ENCODE results near the gene TMEM191C. TPM values are rescaled to one million over a fixed set of nuclear protein-coding genes. Genes with fewer than 3 reads are reported as not detected.
"Not testable (repeated sequence)": the region's sequence is repeated elsewhere in the genome, so short reads cannot be mapped to it uniquely, and the experiment has no call there.

The TMEM191C gene
- total RNA-seq, 1 experiment from 2014 or later, result 0.82 TPM

DNA sequence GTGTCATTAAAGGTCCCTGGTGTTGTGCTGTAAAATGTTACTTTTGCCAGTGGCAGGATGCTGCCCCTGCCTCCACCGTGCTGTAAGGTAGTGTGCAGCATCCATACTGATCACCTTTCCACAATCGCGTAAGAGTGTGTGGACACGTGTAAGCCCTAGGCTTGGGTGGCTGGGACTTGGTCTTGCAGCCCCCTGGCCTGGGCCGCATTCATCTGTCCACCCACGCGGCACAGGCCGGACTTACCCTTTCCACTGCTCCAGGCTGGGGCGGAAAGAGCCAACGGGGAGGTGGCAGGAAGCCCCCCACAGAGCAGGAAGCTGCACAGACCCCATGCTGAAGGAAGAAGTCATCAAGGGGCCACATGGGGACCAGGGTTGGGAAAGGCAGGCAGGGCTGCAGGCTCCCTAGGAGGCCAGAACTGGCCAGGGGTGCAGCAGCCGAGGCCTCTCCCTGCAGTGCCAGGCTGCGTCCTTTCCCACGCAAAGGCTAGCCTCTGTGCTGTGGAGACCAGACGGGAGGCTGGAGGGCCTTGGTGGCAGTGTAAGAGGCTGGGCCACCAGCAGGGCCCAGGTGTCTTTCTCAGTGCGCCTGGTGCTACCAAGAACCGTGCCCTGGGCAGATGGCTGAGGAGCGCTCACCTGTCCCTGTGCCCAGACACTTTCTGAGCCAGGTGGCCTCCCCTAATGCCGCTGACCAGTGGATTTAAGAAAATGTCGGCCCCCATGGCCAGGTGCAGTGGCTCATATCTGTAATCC, 11.7 kb upstream of the TMEM191C start:
- peak overlapping the region; percentile 25 for H3K27ac ChIP-seq (ENCODE audit: low read depth, low read length, poor library complexity, severe bottlenecking)
- no peak for TF ChIP-seq EZH2 (IDR thresholded peaks at IDR 0.05; ENCODE audit: borderline replicate concordance, low read depth, low read length, poor library complexity, severe bottlenecking)
- TF ChIP-seq, protein P1, sequence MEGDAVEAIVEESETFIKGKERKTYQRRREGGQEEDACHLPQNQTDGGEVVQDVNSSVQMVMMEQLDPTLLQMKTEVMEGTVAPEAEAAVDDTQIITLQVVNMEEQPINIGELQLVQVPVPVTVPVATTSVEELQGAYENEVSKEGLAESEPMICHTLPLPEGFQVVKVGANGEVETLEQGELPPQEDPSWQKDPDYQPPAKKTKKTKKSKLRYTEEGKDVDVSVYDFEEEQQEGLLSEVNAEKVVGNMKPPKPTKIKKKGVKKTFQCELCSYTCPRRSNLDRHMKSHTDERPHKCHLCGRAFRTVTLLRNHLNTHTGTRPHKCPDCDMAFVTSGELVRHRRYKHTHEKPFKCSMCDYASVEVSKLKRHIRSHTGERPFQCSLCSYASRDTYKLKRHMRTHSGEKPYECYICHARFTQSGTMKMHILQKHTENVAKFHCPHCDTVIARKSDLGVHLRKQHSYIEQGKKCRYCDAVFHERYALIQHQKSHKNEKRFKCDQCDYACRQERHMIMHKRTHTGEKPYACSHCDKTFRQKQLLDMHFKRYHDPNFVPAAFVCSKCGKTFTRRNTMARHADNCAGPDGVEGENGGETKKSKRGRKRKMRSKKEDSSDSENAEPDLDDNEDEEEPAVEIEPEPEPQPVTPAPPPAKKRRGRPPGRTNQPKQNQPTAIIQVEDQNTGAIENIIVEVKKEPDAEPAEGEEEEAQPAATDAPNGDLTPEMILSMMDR (conservative IDR thresholded peaks at IDR 0.05; ENCODE audit: low read depth, low read length), result no peak
- CTCF ChIA-PET, result no interaction called here

DNA sequence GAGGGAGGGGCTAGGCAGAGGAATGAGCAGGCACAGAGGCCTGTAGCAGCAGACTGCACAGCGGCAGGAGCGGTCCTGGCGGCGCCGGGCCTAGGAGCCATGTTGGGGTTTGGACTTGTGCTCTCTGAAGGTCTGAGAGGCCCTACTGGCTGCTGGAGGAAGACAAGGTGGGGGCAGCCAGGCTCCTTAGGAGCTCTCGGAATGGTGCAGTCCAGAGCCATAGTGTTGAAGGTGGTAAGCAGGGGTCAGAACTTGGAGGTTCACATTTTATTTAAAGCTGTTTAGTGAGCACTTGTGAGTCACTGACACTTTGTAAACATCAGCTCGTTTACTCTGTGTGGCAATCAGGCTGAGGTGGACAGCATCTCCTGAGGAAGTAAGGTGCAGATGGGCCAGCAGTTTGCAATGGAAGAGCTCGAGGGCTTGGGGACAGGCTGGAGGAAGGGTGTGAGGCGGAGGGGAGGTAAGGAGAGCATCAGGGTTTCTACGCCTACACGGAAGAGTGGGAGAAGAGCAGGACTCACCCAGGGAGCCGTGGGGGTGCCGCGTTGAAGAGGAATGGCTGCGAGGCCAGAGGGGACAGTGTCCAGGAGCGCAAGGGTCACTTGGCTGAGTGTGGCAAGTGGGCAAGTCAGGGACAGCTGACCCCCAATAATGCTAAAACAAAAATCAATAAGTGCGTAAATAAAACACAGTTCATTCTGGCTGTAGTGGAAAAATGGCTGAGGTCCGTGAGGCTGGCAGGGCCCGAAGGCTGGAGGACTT, 10.0 kb upstream of the TMEM191C start:
- no peaks in the 10 kb centered on the region for H3K27me3 ChIP-seq (replicated peaks; ENCODE audit: insufficient read depth, low read depth, low read length, poor library complexity)
- ChIA-PET POLR2A (ENCODE audit: low non-redundant PET) (interaction anchor here (0.5 kb wide), 1 partner anchor 213 kb away, joined by 3 read pairs; no protein-coding TSS in a partner anchor), CTCF (no interaction called here)
- intact Hi-C loops (cut with micrococcal nuclease; ENCODE audit: unreplicated experiment), result no loop called here
- no peak overlapping the region for H3K4me3 ChIP-seq (ENCODE audit: low read depth, low read length, poor library complexity, severe bottlenecking)
- DNase-seq (ENCODE audit: low spot score), result no peak
- H3K9me3 ChIP-seq (ENCODE audit: low read depth, low read length, poor library complexity, severe bottlenecking), result no peaks in the 10 kb centered on the region
- no TSS peak for BruUV-seq (replicated peaks)
- H3K27ac ChIP-seq (ENCODE audit: low read depth, low read length, poor library complexity, severe bottlenecking), result no peak overlapping the region
- no peaks in the 10 kb centered on the region for H3K36me3 ChIP-seq (ENCODE audit: insufficient read depth, low read length, poor library complexity, severe bottlenecking)
- no peak for TF ChIP-seq EZH2 (IDR thresholded peaks at IDR 0.05; ENCODE audit: borderline replicate concordance, low read depth, low read length, poor library complexity, severe bottlenecking)
- TF ChIP-seq, protein P1 (conservative IDR thresholded peaks at IDR 0.05; ENCODE audit: low read depth, low read length), result no peak
- peaks cover 6% of the 10 kb centered on the region for H3K4me1 ChIP-seq (ENCODE audit: insufficient read depth, low read length, poor library complexity, severe bottlenecking)

More for the DNA sequence above, 11.7 kb upstream of the TMEM191C start:
- Histone ChIP-seq H3K4me3 (ENCODE audit: low read depth, low read length, poor library complexity, severe bottlenecking) (no peak overlapping the region), H3K9me3 (ENCODE audit: low read depth, low read length, poor library complexity, severe bottlenecking) (no peaks in the 10 kb centered on the region), H3K27me3 (replicated peaks; ENCODE audit: insufficient read depth, low read depth, low read length, poor library complexity) (no peaks in the 10 kb centered on the region), H3K36me3 (ENCODE audit: insufficient read depth, low read length, poor library complexity, severe bottlenecking) (no peaks in the 10 kb centered on the region), H3K4me1 (ENCODE audit: insufficient read depth, low read length, poor library complexity, severe bottlenecking) (peaks cover 6% of the 10 kb centered on the region)
- POLR2A ChIA-PET (ENCODE audit: low non-redundant PET), result no interaction called here
- BruUV-seq (replicated peaks), result no TSS peak
- intact Hi-C loops (cut with micrococcal nuclease; ENCODE audit: unreplicated experiment), result no loop called here
- DNase-seq (ENCODE audit: low spot score), result peak; percentile 59

DNA sequence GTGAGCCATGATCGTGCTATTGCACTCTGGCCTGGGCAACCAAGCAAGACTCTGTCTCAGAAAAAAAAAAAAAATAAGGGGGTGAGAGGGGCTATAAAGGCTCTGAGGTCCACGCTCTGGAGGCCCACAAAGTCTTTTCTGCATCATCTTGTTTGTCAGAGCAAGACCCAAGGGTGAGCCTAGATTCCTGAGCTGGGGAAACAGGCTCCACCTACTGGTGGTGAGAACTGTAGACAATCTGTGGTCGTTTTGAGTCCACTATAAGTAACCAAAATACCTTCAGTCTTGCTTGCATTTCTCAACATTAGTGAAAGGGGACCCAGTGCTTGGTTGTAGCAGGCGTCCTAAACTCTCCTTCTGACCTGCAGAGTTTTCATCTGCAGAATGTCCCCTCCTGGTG, 4.5 kb upstream of the TMEM191C start:
- DNase-seq (ENCODE audit: low spot score); CTCF ChIA-PET; H3K9me3 ChIP-seq (ENCODE audit: low read depth, low read length, poor library complexity, severe bottlenecking); H3K36me3 ChIP-seq (ENCODE audit: insufficient read depth, low read length, poor library complexity, severe bottlenecking); POLR2A ChIA-PET (ENCODE audit: low non-redundant PET); BruUV-seq (replicated peaks); H3K27ac ChIP-seq (ENCODE audit: low read depth, low read length, poor library complexity, severe bottlenecking); H3K4me3 ChIP-seq (ENCODE audit: low read depth, low read length, poor library complexity, severe bottlenecking); H3K27me3 ChIP-seq (replicated peaks; ENCODE audit: insufficient read depth, low read depth, low read length, poor library complexity); intact Hi-C loops (cut with micrococcal nuclease; ENCODE audit: unreplicated experiment); H3K4me1 ChIP-seq (ENCODE audit: insufficient read depth, low read length, poor library complexity, severe bottlenecking): not testable (repeated sequence)

DNA sequence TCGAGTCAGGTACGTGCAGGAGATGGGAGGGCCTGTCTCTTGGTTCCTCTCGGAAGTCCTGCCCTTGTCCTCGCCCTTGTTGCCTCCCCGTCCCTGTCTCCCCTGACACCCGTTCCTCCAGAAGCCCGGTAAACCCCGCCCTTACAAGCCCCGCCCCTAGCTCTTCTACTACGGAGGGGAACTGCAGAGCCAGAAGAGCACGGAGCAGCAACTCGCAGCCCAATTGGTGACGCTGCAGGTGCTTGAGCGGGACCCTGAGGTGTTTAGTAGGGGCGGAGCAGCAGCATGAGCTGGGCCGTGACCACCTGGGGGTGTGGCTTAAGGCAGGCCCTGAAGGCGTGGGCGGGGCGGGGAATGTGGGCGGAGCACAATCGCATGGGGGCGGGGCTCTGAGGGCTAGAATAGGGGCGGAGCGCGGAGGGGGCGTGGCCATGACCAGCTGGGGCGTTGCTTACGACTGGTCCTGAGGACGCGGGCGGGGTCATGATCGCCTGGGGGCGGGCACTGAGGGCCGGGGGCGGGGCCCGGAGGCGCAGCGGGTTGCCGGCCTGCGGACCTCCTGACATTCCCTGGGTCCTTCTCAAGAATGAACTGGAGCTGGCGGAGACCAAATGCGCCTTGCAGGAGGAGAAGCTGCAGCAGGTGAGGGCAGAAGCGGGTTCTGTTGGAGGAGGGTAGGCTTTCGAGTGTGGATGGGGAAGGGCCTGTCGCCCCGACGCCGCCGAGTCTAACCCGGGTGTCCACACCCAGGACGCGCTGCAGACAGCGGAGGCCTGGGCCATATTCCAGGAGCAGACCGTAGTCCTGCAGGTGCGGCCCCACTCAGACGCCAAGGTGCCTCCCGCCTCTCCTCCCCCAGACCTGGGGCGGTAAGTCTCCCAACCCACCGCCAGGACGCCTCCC, 1.3 kb downstream of the TMEM191C start:
- DNase-seq (ENCODE audit: low spot score), result peak; percentile 93
- H3K27ac ChIP-seq (ENCODE audit: low read depth, low read length, poor library complexity, severe bottlenecking); H3K27me3 ChIP-seq (replicated peaks; ENCODE audit: insufficient read depth, low read depth, low read length, poor library complexity); H3K36me3 ChIP-seq (ENCODE audit: insufficient read depth, low read length, poor library complexity, severe bottlenecking); intact Hi-C loops (cut with micrococcal nuclease; ENCODE audit: unreplicated experiment); POLR2A ChIA-PET (ENCODE audit: low non-redundant PET); CTCF ChIA-PET; H3K9me3 ChIP-seq (ENCODE audit: low read depth, low read length, poor library complexity, severe bottlenecking); BruUV-seq (replicated peaks); H3K4me1 ChIP-seq (ENCODE audit: insufficient read depth, low read length, poor library complexity, severe bottlenecking): not testable (repeated sequence)
- H3K4me3 ChIP-seq (ENCODE audit: low read depth, low read length, poor library complexity, severe bottlenecking), result peak overlapping the region; percentile 35

DNA sequence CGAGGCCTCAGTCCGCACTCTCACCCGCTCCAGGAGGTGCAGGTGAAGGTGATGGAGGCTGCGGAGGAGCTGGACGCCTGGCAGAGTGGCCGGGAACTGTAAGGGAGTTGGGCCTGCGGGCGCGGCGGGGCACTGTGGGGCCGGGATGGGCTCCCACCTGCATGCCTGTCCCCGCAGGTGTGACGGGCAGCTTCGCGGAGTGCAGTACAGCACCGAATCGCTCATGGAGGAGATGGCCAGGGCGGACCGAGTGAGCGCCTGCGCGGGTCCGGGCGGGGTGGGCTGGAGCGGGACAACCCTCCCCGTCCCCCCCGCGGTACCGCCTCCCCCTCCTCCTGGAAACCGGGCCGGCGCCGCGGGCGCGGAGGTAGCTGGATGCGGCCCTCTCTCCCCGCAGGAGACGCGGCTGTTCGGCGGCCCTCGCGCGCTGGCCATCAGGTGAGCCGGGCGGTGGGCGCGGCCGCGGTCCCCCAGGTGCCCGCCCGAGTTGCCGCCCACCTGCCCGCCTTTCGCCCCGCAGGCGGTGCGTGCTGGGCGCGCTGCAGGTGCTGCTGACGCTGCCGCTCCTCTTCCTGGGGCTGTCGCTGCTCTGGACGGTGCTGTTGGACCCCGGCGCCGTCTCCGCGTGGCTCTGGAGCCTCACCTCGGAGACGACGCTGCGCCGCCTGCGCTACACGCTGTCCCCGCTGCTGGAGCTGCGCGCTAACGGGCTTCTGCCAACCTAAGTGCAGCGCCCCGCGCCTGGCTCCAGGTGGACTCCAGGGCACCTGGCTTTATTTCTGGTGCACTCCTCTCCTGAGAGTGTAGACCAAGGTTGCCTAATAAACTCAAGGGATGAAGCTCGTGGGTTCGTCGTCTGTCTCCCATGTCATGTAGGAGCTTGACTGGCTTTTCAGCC, 2.2 kb downstream of the TMEM191C start:
- POLR2A ChIA-PET (ENCODE audit: low non-redundant PET); H3K27ac ChIP-seq (ENCODE audit: low read depth, low read length, poor library complexity, severe bottlenecking); CTCF ChIA-PET: not testable (repeated sequence)

More for the DNA sequence above, 2.2 kb downstream of the TMEM191C start:
- H3K27me3 ChIP-seq (replicated peaks; ENCODE audit: insufficient read depth, low read depth, low read length, poor library complexity); H3K4me1 ChIP-seq (ENCODE audit: insufficient read depth, low read length, poor library complexity, severe bottlenecking); intact Hi-C loops (cut with micrococcal nuclease; ENCODE audit: unreplicated experiment); H3K36me3 ChIP-seq (ENCODE audit: insufficient read depth, low read length, poor library complexity, severe bottlenecking); H3K9me3 ChIP-seq (ENCODE audit: low read depth, low read length, poor library complexity, severe bottlenecking); DNase-seq (ENCODE audit: low spot score); BruUV-seq (replicated peaks); H3K4me3 ChIP-seq (ENCODE audit: low read depth, low read length, poor library complexity, severe bottlenecking): not testable (repeated sequence)

All from A673 (cell line).